Lung microvascular endothelial cell (primary cell): ENCODE measurements around the gene AMPH. TPM values are rescaled to one million over a fixed set of nuclear protein-coding genes. Genes with fewer than 3 reads are reported as not detected.
"Not testable (repeated sequence)": the region's sequence is repeated elsewhere in the genome, so short reads cannot be mapped to it uniquely, and the experiment has no call there.

ENCODE experiments used
- DNase-seq, 2 donors: peaks; one replicate each; pipeline versions ENCODE4 v3.0.0 to v3.0.0-alpha.2; 2010; ENCODE audit warnings: low read depth in 2 of 2
- total RNA-seq: library from RNA; depleted of rRNA; stranded (reverse); fragments of >200 nt; gene quantifications from 2 replicates; pipeline ENCODE4 v1.2.1, GENCODE V29; 2014

AMPH gene
- total RNA-seq, 1 donor from 2014 or later = not detected

DNA sequence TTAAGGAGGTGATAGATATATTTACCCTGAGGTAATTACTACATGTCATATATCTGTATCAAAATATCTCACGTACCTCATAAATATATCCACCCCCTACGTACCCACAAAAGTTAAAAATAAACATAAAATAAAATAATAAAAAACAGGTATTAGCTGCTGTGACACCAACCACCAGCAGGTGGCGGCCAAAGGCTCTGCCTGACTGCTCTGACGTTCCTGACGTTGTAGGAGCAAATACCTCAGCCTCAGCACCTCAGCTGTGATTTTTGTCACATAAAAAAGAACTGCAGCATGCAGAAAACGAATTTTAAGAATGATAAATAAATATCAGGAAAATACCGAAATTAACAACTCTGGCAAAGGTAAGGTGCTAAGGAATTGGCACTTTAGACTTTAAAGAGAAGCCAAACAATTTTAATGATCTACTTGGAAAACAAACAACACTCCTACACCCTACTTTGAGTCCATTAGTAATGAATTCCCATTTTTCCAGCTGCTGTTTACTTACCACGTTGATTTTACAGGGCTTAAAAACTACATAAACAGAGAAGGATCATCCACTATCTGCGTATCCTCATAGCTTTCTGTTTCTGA is 232.3 kb downstream of the AMPH start:
- DNase-seq = peak; percentile 54 to 72

DNA sequence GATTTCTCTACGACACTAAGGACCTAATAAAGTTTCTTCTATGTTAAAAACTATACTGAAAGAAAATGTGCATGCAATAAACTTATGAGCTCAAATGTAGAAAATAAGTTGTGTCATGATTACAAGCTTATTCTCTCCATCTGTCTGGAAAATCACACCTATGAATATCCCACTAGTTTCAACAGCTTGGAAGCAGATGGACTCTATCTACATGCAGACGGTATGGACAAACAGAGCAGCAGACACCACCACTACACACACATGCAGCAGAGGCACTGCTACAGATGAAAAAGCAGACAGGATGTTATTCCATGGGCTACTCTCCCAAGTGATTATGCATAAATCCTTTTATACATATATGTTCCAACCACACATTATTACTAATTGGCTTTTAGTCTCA is 234.3 kb downstream of the AMPH start:
- DNase-seq = no peak

DNA sequence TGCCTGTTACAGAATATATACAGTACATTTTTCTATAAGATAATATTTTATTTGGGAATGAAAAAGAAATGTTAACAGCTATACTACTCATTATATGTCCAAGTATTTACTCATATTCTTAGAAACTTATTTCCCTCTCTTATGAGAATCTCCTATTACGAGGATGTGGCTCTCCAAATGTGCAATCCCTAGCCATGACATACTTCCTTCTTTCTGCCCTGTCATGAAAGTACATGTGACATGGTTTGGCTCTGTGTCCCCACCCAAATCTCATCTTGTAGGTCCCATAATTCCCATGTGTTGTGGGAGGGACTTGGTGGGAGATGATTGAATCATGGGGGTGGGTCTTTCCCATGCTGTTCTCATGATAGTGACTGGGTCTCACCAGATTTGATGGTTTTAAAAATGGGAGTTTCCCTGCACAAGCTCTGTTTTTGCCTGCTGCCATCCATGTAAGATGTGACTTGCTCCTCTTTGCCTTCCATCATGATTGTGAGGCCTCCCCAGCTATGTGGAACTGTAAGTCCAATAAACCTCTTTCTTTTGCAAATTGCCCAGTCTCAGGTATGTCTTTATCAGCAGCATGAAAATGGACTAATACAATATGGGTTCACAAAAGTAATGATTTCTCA is 235.1 kb downstream of the AMPH start:
- not testable (repeated sequence) for DNase-seq

DNA sequence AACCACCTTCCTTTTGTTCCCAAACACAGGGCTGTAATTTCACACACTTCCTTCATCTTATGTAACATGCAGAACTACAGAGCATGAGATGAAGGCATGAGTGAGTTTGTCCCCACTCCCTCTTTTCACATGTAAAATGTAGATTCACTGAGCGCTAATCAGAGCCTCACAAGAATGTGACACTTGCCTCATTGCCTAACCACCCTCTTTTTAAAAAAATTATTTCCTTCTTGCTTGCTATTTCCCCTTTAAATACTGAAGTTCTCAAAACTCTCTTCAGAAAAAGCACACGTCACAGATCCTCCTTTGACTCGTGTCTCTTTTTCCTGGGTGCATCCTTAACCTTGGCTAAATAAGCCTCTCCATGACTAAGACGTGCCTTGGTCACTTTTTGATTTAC is 236.5 kb downstream of the AMPH start:
- DNase-seq = no peak

DNA sequence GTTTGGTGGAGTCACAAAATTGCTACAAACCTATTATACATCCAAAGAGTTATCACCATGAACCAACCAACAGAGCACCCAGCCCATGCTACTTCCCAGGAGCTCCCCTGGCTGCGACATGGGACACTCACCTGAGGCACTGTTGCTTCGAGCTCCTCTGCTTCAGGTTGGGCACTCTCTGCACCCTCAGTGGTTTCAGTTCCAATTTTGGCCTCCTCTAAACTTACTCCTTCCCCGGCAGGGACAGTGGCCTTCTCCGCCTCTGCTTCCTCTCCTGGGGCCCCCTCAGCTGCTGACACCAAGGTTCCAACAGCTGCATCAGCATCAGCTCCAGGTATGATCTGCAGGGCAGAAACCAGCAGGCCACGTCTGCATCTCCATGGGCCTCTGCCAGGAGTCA is 237.3 kb downstream of the AMPH start:
- no peak for DNase-seq

DNA sequence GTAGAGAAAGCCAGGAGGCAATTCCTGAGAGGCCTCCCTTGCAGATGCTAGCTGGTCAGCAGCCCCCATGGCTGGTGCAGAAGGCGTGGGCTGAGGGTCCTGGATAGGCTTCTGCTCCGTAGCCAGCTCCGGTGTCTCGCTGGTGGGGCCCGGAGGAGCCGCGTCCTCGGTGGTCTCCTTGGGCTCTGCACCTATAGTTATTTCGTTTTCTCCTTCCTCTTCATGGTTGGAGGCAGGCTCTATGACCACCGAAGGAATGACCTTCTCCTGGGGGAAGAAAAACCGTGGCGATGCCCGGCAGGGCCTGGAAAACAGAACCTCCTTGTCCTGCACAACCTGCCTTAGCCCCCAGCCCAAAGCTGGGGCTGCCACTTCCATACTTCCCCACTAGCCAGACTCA is 239.4 kb downstream of the AMPH start:
- no peak for DNase-seq

DNA sequence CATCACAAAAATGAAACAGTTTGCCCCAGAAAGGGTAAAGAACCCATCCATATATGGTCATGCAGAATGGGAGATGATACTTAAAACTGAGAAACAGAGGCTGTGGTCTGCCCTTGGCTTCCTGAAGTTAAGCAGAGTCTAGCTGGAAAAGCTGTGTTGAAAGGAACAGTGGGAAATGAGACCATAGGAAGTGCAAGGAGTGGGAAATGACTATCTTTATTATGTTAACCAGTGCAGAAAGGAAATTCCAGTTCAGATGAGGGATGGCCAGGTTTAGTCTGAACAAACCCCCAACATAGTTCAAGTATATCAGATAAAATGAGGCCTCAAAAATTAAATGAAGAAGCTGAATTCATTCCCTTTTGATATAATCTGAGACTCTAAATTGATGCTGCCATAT is 245.5 kb downstream of the AMPH start:
- peak; percentile 42 to 77 for DNase-seq

DNA sequence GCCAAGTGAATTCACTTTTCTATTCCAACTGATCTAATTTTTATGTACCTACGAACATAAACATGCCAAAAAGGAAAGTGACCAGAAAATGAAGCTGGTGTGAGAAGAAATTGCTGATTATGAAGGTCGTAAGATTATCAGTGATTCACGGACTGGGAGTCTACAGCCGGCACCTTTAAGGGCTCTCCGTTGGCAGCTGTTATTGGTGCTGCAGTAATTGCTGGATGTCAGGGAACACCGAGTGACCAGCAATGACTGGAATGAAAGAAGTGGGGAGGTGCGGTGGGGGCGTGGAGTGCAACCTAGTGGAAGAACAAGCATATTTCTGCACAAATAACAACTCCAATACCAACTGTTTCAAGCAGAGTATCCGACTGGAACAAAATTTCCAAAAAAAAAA is 247.9 kb downstream of the AMPH start:
- no peak for DNase-seq

DNA sequence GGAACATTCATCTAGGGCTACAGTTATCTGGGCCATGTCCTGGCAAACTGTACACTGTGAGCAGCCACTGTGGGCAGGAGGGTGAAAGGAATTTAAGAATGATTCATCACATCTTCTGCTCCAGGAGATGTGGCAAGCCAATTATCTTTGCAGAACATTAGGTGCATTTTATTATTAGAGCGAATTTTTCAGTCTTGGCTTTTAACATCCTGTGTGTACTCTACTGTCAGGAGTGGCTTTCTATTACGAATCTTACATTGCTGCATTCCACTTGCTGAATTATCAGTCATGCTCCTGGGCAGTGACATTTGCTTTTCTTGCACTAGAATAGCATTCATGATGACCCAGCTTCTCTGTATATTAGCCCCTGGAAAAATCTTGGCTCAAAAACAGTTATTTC is 248.5 kb downstream of the AMPH start:
- peak in 1 of 2 donors; percentile 36 for DNase-seq

DNA sequence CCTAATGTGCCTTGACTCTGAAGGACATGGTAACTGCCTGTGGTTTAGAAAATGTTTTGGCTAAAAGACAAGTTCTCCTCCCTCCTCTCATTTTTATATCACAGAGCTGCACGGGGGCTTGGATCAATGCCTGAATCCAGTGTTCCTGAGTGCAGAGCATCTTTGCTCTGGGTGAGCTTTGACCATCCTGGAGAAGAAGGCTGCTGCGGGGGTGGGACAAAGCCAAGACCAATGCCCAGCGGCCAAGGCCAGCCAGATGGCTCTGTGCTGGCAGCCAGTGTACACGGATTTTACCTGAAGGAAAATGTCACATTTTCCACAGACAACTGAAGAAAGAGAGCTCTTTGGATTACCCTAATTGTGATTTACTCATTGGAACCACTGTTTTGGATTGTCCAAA is 255.7 kb downstream of the AMPH start:
- no peak for DNase-seq

DNA sequence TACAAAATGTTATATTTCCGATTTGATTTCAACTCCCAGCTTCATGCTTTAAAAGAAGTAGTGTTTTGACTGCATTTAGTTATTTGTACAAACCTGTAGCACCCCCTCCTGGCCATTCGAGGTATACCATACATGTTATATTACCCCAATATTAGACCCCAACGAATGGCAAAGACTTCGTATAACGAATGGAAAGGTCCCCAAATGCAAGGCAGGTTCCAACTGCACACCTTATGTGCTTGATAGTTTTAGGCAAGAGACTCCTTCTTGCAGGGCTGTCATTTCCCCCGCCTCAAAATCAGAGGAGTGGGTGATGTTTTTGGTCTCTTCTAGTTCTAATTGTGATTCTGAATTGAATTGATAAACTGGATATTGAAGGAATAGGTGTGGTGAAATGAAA is 256.7 kb downstream of the AMPH start:
- peak; percentile 53 to 74 for DNase-seq

DNA sequence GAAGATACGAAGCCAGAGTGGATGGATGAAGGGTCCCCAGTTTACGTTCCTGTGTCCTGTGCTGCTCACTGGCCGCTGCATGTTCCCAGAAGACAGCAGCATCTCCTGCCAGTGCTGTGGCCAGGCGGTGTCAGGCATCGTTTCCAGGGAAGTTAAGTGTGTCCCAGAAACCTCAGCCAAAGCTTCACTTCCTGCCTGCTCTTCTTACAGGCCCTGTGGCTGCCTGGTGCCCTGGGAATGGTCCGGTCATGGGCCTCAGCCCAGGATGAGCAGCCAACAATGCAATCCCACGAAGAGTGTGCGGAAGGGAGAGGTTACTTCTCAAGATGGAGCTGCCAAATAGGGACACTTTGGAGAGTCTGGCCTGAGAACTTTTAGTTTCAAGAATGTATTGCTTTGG is 258.0 kb downstream of the AMPH start:
- no peak for DNase-seq

DNA sequence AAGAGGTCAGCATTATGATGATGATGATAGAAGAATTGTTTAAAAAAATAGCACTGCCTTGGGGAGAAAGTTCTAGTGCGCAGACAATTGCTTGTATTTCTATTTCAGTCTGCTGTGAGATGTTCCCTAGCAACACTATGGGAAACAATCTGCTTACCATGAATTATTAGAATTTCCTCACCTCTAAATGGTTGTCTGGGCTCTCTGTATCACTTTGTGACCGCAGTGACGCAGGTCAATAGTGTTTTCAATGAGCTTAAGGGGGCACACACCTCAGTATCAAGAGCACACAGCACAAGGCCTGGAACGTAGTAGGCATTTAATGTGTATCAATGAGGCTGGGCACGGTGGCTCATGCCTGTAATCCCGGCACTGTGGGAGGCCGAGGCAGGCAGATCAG is 258.9 kb downstream of the AMPH start:
- DNase-seq = no peak

DNA sequence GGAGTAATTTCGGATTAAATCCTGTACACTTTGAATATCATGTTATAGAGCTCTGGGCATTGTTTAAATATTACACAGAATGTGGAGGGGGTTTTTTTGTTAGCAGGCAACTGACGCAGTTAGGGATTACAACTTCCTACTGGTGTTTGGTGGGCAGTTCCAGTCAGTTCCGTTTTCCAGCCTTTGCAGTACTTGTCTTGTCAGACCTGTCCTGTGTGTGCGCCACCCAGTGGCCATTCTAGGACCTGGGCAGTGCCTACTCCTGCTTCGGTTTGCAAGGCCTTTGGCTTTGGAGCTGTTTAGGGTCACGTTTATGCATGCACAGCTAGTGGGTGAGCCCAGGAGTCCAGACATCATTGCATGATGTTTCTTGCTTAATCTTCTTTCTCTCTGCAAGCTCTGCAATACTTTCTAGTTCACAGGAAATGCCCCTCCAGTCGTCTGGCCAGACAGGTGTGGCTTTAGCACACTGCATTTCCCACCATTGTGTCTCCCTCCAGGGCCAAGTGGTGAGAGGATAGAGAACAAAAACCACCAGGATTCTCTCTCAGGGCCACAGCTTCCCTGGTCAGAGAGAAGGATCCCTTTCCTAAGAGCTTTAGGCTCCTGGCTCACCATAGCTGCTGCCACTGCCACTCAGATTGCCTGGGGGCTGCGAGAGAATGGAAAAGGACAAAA is 261.2 kb downstream of the AMPH start:
- DNase-seq = peak; percentile 90 to 93

DNA sequence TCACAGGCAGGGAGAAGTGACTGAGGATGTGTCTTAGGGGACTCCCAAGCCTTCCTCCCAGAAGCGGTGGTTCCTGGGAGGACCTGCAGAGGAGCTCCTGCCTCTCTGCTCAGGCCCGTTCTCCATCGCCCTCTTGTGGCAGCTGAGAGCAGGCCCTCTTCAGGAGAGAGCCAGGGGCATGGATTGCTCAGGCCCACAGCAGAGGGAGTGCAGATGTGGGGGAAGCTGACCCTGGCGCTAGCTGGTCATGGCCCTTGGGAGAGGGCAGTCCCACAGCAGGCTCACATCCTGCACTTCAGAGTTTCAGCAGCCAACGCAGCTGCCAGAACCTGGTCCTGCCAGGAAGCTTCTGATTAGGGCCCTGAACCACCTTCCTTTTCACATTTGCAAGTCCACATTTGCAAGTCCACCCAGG is 263.0 kb downstream of the AMPH start:
- DNase-seq = peak; percentile 74

DNA sequence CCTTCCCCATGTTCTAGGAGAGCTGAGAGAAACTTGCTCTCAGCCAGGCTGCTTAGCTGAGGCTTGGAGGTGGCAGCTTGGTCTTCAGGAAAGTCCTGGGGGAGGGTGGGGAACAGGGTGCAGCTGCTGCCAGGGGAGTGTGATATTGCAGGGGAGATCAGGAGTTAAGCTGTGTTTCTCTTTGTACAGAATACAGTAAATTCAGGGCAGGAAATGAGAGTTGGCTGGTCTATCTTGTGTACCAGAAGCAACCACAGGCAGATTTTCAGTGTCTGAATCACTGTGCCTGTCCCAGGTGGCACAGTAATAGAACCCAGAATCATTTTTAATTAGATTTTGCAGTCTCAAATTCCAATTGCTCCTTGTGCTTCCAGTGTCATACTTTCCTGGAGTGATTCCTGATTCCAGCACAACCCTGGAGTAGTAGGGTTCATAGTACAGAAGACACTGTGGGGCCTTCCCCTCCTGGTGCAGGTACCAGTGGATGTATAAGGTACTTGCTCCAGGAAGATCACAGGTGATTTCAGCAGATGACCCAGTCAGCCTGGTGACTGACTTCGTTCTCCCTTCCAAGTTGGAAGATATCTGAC is 263.8 kb downstream of the AMPH start:
- DNase-seq = no peak

DNA sequence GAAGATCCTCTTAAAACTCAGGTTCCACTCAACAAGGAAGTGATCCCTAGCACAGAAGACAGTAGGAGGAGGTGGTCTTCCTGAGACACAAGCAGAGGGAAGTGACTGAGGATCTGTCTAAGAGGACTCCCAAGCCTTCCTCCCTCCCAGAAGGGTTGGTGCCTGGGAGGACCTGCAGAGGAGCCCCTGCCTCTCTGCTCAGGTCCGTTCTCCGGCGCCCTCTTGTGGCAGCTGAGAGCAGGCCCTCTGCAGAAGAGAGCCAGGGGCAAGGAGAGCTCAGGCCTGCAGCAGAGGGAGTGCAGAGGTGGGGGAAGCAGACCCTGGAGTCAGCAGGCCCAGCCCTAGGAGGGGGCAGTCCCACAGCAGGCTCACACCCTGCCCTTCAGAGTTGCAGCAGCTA is 267.8 kb downstream of the AMPH start:
- DNase-seq = peak in 1 of 2 donors; percentile 35

DNA sequence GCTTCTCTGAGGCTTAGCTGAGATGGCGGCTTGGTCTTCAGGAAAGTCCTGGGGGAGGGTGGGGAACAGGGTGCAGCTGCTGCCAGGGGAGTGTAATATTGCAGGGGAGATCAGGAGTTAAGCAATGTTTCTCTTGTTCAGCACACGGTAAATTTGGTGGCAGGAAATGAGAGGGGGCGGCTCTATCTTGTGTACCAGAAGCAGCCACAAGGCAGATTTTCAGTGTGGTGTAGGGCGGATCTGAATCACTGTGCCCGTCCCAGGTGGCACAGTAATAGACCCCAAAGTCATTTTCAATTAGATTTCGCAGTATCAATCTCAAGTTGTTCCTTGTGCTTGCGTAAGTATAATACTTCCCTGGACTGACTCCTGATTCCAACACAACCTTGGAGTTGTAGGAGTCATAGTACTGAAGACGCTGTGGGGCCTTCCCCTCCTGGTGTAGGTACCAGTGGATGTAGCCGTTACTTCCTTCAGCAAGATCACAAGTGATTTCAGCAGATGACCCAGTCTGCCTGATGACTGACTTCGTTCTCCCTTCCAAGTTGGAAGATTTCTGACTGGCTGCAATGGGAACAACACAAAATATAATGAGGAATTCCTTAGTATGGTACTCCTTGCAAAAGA is 268.4 kb downstream of the AMPH start:
- DNase-seq = not testable (repeated sequence)

DNA sequence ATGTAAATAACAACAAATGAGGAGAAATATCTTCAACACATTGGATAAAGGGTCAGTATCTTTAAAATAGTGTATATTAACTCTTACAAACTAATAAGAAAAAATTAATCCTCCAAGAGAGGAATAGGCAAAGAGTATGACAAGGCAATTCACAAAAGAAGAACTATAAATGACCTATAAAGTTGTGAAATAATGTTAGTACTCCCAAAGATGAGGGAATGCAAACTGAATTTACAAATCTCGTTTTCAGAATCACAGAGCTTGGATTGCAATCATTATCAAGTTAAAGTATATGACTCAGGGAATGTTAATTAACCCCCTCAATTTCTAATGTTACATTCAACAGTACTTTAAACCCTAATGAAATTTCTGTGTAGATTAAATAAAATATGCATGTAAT is 270.4 kb downstream of the AMPH start:
- DNase-seq = no peak

DNA sequence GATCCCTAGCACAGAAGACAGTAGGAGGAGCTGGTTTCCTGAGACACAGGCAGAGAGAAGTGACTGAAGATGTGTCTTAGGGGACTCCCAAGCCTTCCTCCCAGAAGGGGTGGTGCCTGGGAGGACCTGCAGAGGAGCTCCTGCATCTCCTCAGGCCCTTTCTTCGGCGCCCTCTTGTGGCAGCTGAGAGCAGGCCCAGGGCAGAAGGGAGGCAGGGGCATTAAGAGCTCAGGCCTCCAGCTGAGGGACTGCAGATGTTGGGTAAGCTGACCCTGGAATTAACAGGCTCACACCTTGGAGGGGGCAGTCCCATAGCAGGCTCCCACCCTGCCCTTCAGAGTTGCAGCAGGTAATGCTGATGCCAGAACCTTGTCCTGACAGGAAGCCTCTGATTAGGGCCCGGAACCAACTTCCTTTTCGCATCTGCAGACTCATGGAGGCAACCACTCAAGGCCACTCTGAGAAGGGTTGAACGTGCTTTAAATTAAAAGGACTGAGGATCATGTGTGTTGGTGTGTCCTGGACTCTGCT is 272.0 kb downstream of the AMPH start:
- DNase-seq = not testable (repeated sequence)

DNA sequence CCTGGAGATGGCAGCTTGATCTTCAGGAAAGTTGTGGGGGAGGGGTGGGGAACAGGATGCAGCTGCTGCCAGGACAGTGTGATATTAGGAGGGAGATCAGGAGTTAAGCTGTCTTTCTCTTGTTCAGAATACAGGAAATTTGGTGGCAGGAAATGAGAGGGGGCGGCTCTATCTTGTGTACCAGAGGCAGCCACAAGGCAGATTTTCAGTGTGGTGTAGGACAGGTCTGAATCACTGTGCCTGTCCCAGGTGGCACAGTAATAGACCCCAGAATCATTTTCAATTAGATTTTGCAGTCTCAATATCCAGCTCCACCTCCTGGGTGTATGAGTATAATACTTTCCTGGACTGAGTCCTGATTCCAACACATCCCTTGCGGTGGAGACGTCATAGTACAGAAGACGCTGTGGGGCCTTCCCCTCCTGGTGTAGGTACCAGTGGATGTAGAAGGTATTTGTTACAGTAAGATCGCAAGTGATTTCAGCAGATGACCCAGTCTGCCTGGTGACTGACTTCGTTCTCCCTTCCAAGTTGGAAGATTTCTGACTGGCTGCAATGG is 272.8 kb downstream of the AMPH start:
- peak in 1 of 2 donors; percentile 40 for DNase-seq
